Measurements from ENCODE around the gene ALX4. TPM values are rescaled to one million over a fixed set of nuclear protein-coding genes. Genes with fewer than 3 reads are reported as not detected.

The ALX4 gene
- total and polyA plus RNA-seq, 2 donors (not counting 1 experiment from before 2014, with no cell fraction given), result not detected

DNA sequence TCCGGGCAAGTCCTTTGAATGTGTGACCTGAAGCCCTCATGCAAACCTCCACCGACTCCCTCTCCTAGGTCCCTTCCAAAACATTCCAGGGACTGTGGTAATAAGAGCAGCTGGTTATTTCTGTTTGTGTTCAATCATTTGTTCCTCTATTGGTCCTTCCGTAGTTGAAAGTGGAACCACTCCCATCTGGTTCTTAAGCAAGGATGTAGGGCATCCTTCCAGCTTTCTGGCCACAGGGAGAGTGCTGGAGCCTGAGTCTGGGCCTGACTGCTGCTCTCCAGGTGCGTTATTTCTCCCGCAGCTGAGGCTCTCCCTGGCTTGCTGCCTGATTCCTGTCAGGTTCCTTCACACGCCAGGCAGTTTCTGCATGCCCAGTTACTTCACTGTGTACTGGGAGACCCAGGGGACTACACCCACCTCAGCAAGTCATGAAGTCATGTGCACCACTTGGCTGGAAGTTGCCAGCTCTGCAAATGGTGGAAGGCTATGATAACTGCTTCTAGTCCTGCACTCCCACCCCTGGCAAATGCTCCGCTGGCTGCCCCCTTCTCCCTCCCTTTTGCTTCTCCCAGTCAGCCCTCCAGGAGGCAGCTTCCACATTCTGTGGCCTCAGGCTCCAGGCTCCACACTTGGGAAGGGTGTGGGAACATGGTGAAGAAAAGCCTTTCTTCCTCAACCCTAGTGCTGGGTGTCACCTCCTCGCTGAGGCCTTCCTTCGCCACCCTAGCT lies 4.0 kb upstream of the ALX4 start:
- no peak overlapping the region for H3K9ac ChIP-seq (ENCODE audit: insufficient read depth, low read length)
- peaks cover 89% of the 10 kb centered on the region for H3K27me3 ChIP-seq (ENCODE audit: control insufficient read depth, insufficient read depth, low read length)
- H3K79me2 ChIP-seq (ENCODE audit: control insufficient read depth, insufficient read depth, low read length), result no peaks in the 10 kb centered on the region
- H4K20me1 ChIP-seq (ENCODE audit: control insufficient read depth, extremely low read depth, insufficient read depth, low read length), result no peaks in the 10 kb centered on the region
- H3K9me3 ChIP-seq (ENCODE audit: control insufficient read depth, insufficient read depth, low read depth, low read length), result no peaks in the 10 kb centered on the region
- no peak overlapping the region for H3K27ac ChIP-seq (ENCODE audit: insufficient read depth, low read length)
- no peak overlapping the region for H3K4me3 ChIP-seq (replicated peaks in 1 of 4; ENCODE audit: control extremely low read depth in 1 of 4, insufficient read depth in 1 of 4, low read depth in 3 of 4, low read length in 4 of 4)
- no peaks in the 10 kb centered on the region for H3K36me3 ChIP-seq (ENCODE audit: control insufficient read depth, insufficient read depth, low read length)
- no peaks in the 10 kb centered on the region for H3K4me1 ChIP-seq (ENCODE audit: control insufficient read depth, extremely low read depth, insufficient read depth, low read length)
- H2AFZ ChIP-seq (ENCODE audit: low read length), result no peak overlapping the region
- no peak overlapping the region for H3K4me2 ChIP-seq (ENCODE audit: extremely low read depth, insufficient read depth, low read length)
- DNase-seq (ENCODE audit: low read depth in 2 of 2), result peak in 1 of 2 donors; percentile 73
- TF ChIP-seq, protein P1, sequence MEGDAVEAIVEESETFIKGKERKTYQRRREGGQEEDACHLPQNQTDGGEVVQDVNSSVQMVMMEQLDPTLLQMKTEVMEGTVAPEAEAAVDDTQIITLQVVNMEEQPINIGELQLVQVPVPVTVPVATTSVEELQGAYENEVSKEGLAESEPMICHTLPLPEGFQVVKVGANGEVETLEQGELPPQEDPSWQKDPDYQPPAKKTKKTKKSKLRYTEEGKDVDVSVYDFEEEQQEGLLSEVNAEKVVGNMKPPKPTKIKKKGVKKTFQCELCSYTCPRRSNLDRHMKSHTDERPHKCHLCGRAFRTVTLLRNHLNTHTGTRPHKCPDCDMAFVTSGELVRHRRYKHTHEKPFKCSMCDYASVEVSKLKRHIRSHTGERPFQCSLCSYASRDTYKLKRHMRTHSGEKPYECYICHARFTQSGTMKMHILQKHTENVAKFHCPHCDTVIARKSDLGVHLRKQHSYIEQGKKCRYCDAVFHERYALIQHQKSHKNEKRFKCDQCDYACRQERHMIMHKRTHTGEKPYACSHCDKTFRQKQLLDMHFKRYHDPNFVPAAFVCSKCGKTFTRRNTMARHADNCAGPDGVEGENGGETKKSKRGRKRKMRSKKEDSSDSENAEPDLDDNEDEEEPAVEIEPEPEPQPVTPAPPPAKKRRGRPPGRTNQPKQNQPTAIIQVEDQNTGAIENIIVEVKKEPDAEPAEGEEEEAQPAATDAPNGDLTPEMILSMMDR (conservative IDR thresholded peaks at IDR 0.05 in 1 of 2, IDR thresholded peaks at IDR 0.05 in 1 of 2; ENCODE audit: low read depth in 1 of 2, low read length in 2 of 2), result no peak
- TF ChIP-seq EZH2 (IDR thresholded peaks at IDR 0.05; ENCODE audit: low read length, missing control alignments), result no peak

- H2AFZ ChIP-seq (ENCODE audit: low read length), result no peak overlapping the region
- peaks cover 82% of the 10 kb centered on the region for H3K27me3 ChIP-seq (ENCODE audit: control insufficient read depth, insufficient read depth, low read length)
- no peaks in the 10 kb centered on the region for H3K79me2 ChIP-seq (ENCODE audit: control insufficient read depth, insufficient read depth, low read length)
- H3K9me3 ChIP-seq (ENCODE audit: control insufficient read depth, insufficient read depth, low read depth, low read length), result no peaks in the 10 kb centered on the region
- H3K4me3 ChIP-seq (replicated peaks in 1 of 4; ENCODE audit: control extremely low read depth in 1 of 4, insufficient read depth in 1 of 4, low read depth in 3 of 4, low read length in 4 of 4), result no peak overlapping the region
- no peak overlapping the region for H3K4me2 ChIP-seq (ENCODE audit: extremely low read depth, insufficient read depth, low read length)
- H3K27ac ChIP-seq (ENCODE audit: insufficient read depth, low read length), result no peak overlapping the region
- TF ChIP-seq EZH2 (IDR thresholded peaks at IDR 0.05; ENCODE audit: low read length, missing control alignments), result peak; percentile 40
- TF ChIP-seq, protein P1 (conservative IDR thresholded peaks at IDR 0.05 in 1 of 2, IDR thresholded peaks at IDR 0.05 in 1 of 2; ENCODE audit: low read depth in 1 of 2, low read length in 2 of 2), result no peak
- no peak for DNase-seq (ENCODE audit: low read depth in 2 of 2)
- H3K4me1 ChIP-seq (ENCODE audit: control insufficient read depth, extremely low read depth, insufficient read depth, low read length), result no peaks in the 10 kb centered on the region
- no peaks in the 10 kb centered on the region for H4K20me1 ChIP-seq (ENCODE audit: control insufficient read depth, extremely low read depth, insufficient read depth, low read length)
- no peaks in the 10 kb centered on the region for H3K36me3 ChIP-seq (ENCODE audit: control insufficient read depth, insufficient read depth, low read length)
- H3K9ac ChIP-seq (ENCODE audit: insufficient read depth, low read length), result no peak overlapping the region
Measured at GRCh38 chr11:44312876-44313275, 2.9 kb upstream of the ALX4 start.

- Histone ChIP-seq H3K36me3 (ENCODE audit: control insufficient read depth, insufficient read depth, low read length) (no peaks in the 10 kb centered on the region), H3K79me2 (ENCODE audit: control insufficient read depth, insufficient read depth, low read length) (no peaks in the 10 kb centered on the region), H2AFZ (ENCODE audit: low read length) (no peak overlapping the region), H3K27ac (ENCODE audit: insufficient read depth, low read length) (no peak overlapping the region), H3K9me3 (ENCODE audit: control insufficient read depth, insufficient read depth, low read depth, low read length) (no peaks in the 10 kb centered on the region), H3K4me3 (replicated peaks in 1 of 4; ENCODE audit: control extremely low read depth in 1 of 4, insufficient read depth in 1 of 4, low read depth in 3 of 4, low read length in 4 of 4) (no peak overlapping the region), H3K4me1 (ENCODE audit: control insufficient read depth, extremely low read depth, insufficient read depth, low read length) (no peaks in the 10 kb centered on the region), H3K27me3 (ENCODE audit: control insufficient read depth, insufficient read depth, low read length) (peaks cover 72% of the 10 kb centered on the region), H3K9ac (ENCODE audit: insufficient read depth, low read length) (no peak overlapping the region), H4K20me1 (ENCODE audit: control insufficient read depth, extremely low read depth, insufficient read depth, low read length) (no peaks in the 10 kb centered on the region), H3K4me2 (ENCODE audit: extremely low read depth, insufficient read depth, low read length) (no peak overlapping the region)
- TF ChIP-seq, protein P1 (conservative IDR thresholded peaks at IDR 0.05 in 1 of 2, IDR thresholded peaks at IDR 0.05 in 1 of 2; ENCODE audit: low read depth in 1 of 2, low read length in 2 of 2), result no peak
- no peak for TF ChIP-seq EZH2 (IDR thresholded peaks at IDR 0.05; ENCODE audit: low read length, missing control alignments)
- no peak for DNase-seq (ENCODE audit: low read depth in 2 of 2)
Measured at GRCh38 chr11:44311339-44312261, 1.7 kb upstream of the ALX4 start.
